ENCODE results near the gene EEFSEC. TPM values are rescaled to one million over a fixed set of nuclear protein-coding genes. Genes with fewer than 3 reads are reported as not detected.

The EEFSEC gene
- total RNA-seq, 1 experiment from 2014 or later, result 21.3 TPM

DNA sequence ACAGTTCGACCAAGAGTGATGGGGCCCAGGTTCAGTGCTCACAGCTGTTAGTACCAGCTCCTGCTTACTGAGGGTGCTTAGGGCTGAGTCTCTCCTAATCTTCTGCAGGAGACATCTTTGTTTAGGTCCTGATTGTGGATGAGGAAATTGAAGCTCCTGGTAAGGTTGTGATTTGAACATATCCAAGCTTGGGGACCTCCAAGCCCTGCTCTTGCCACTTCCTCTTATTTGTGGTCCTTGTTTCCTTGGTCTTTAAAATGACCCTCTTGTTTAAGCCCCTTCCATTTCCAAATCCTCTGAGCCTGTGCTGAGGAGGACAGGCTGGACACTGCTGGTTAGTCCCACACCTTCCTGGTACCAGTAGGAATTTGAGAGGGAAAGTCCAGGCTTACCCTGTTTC, 87.0 kb downstream of the EEFSEC start:
- Histone ChIP-seq H3K27me3 (ENCODE audit: insufficient read depth, low read depth) (no peaks in the 10 kb centered on the region), H3K36me3 (ENCODE audit: low read depth) (no peaks in the 10 kb centered on the region), H4K20me1 (ENCODE audit: insufficient read depth) (no peaks in the 10 kb centered on the region; the same call in 1 of the 2 replicates), H2AFZ (no peak overlapping the region), H3F3A (ENCODE audit: insufficient read depth, low read depth) (peaks cover 23% of the 10 kb centered on the region), H3K4me1 (replicated peaks; ENCODE audit: insufficient read depth) (peaks cover 39% of the 10 kb centered on the region), H3K79me2 (ENCODE audit: low read depth) (peaks cover 5% of the 10 kb centered on the region), H3K4me3 (no peak overlapping the region), H3K9me2 (ENCODE audit: insufficient read depth) (no peaks in the 10 kb centered on the region), H3K9me3 (ENCODE audit: insufficient read depth, low read depth) (no peaks in the 10 kb centered on the region), H3K27ac (no peak overlapping the region), H3K4me2 (no peak overlapping the region)
- DNase-seq, result no peak
- ChIA-PET POLR2A (ENCODE audit: unreplicated experiment) (no interaction called here), CTCF (no interaction called here)
- BruUV-seq (replicated peaks), result no TSS peak
- TF ChIP-seq, protein P1, sequence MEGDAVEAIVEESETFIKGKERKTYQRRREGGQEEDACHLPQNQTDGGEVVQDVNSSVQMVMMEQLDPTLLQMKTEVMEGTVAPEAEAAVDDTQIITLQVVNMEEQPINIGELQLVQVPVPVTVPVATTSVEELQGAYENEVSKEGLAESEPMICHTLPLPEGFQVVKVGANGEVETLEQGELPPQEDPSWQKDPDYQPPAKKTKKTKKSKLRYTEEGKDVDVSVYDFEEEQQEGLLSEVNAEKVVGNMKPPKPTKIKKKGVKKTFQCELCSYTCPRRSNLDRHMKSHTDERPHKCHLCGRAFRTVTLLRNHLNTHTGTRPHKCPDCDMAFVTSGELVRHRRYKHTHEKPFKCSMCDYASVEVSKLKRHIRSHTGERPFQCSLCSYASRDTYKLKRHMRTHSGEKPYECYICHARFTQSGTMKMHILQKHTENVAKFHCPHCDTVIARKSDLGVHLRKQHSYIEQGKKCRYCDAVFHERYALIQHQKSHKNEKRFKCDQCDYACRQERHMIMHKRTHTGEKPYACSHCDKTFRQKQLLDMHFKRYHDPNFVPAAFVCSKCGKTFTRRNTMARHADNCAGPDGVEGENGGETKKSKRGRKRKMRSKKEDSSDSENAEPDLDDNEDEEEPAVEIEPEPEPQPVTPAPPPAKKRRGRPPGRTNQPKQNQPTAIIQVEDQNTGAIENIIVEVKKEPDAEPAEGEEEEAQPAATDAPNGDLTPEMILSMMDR (conservative IDR thresholded peaks at IDR 0.05), result no peak
- intact Hi-C loops (cut with micrococcal nuclease; ENCODE audit: unreplicated experiment), result no loop called here

GRCh38 chr3:128241741-128242140, 88.5 kb downstream of the EEFSEC start:
- Histone ChIP-seq H3K27me3 (ENCODE audit: insufficient read depth, low read depth) (no peaks in the 10 kb centered on the region), H3K4me2 (no peak overlapping the region), H3K9me3 (ENCODE audit: insufficient read depth, low read depth) (no peaks in the 10 kb centered on the region), H3K27ac (no peak overlapping the region), H3F3A (ENCODE audit: insufficient read depth, low read depth) (peaks cover 22% of the 10 kb centered on the region), H4K20me1 (ENCODE audit: insufficient read depth) (no peaks in the 10 kb centered on the region; the same call in 1 of the 2 replicates), H3K9me2 (ENCODE audit: insufficient read depth) (no peaks in the 10 kb centered on the region), H2AFZ (no peak overlapping the region), H3K4me1 (replicated peaks; ENCODE audit: insufficient read depth) (peaks cover 30% of the 10 kb centered on the region), H3K36me3 (ENCODE audit: low read depth) (no peaks in the 10 kb centered on the region), H3K79me2 (ENCODE audit: low read depth) (peaks cover 5% of the 10 kb centered on the region), H3K4me3 (no peak overlapping the region)
- DNase-seq, result no peak
- ChIA-PET CTCF (no interaction called here), POLR2A (ENCODE audit: unreplicated experiment) (interaction anchor here (0.6 kb wide), 1 partner anchor 52 kb away, joined by 4 read pairs; no protein-coding TSS in a partner anchor)
- intact Hi-C loops (cut with micrococcal nuclease; ENCODE audit: unreplicated experiment), result no loop called here
- BruUV-seq (replicated peaks), result no TSS peak
- TF ChIP-seq, protein P1 (conservative IDR thresholded peaks at IDR 0.05), result no peak
- TF ChIP-seq EZH2 (IDR thresholded peaks at IDR 0.05; ENCODE audit: low read depth), result no peak

GRCh38 chr3:128242818-128243601, 89.7 kb downstream of the EEFSEC start:
- Histone ChIP-seq H4K20me1 (ENCODE audit: insufficient read depth) (no peaks in the 10 kb centered on the region; the same call in 1 of the 2 replicates), H3K4me3 (no peak overlapping the region), H2AFZ (no peak overlapping the region), H3K27ac (no peak overlapping the region), H3K4me1 (replicated peaks; ENCODE audit: insufficient read depth) (peaks cover 17% of the 10 kb centered on the region), H3K9me3 (ENCODE audit: insufficient read depth, low read depth) (no peaks in the 10 kb centered on the region), H3K9me2 (ENCODE audit: insufficient read depth) (no peaks in the 10 kb centered on the region), H3F3A (ENCODE audit: insufficient read depth, low read depth) (peaks cover 9% of the 10 kb centered on the region; the same call in 1 of the 2 replicates), H3K27me3 (ENCODE audit: insufficient read depth, low read depth) (no peaks in the 10 kb centered on the region), H3K4me2 (no peak overlapping the region), H3K36me3 (ENCODE audit: low read depth) (no peaks in the 10 kb centered on the region), H3K79me2 (ENCODE audit: low read depth) (peaks cover 5% of the 10 kb centered on the region; the same call in 1 of the 2 replicates)
- intact Hi-C loops (cut with micrococcal nuclease; ENCODE audit: unreplicated experiment), result no loop called here
- no TSS peak for BruUV-seq (replicated peaks)
- DNase-seq, result no peak
- TF ChIP-seq, protein P1 (conservative IDR thresholded peaks at IDR 0.05), result no peak
- TF ChIP-seq EZH2 (IDR thresholded peaks at IDR 0.05; ENCODE audit: low read depth), result no peak
- ChIA-PET POLR2A (ENCODE audit: unreplicated experiment) (no interaction called here), CTCF (no interaction called here)
